ENCODE measurements around the gene GPR146. TPM values are rescaled to one million over a fixed set of nuclear protein-coding genes. Genes with fewer than 3 reads are reported as not detected.
A peak's percentile ranks its signal among the peaks of the same experiment; 100 is the strongest.

The GPR146 gene
- total RNA-seq, 1 donor from 2014 or later: 5.2 TPM

GRCh38 chr7:1074593-1075431, 30.5 kb downstream of the GPR146 start:
- no peak overlapping the region for H3K9ac ChIP-seq (ENCODE audit: low read depth in 1 of 3, low read length in 3 of 3)
- H3K4me3 ChIP-seq (ENCODE audit: low read length in 3 of 3): no peak overlapping the region
- no peaks in the 10 kb centered on the region for H3K27me3 ChIP-seq (ENCODE audit: control insufficient read depth in 3 of 3, insufficient read depth in 3 of 3, low read length in 3 of 3)
- no peak overlapping the region for H3K27ac ChIP-seq (ENCODE audit: low read depth, low read length)
- no peaks in the 10 kb centered on the region for H3K9me3 ChIP-seq (ENCODE audit: control insufficient read depth in 3 of 3, low read length in 3 of 3)
- H3K36me3 ChIP-seq (ENCODE audit: control insufficient read depth in 3 of 3, insufficient read depth in 3 of 3, low read length in 3 of 3): no peaks in the 10 kb centered on the region
- peaks cover 8 to 9% (median 8%) of the 10 kb centered on the region in 3 donors for H3K4me1 ChIP-seq (ENCODE audit: control insufficient read depth in 3 of 3, insufficient read depth in 3 of 3, low read length in 3 of 3)

- peak overlapping the region in 2 of 3 donors; percentile 20 to 41 for H3K4me3 ChIP-seq (ENCODE audit: low read length in 3 of 3)
- H3K27ac ChIP-seq (ENCODE audit: low read depth, low read length): peak overlapping the region; percentile 25
- H3K36me3 ChIP-seq (ENCODE audit: control insufficient read depth in 3 of 3, insufficient read depth in 3 of 3, low read length in 3 of 3): no peaks in the 10 kb centered on the region
- peaks cover 12 to 17% (median 16%) of the 10 kb centered on the region in 3 donors for H3K4me1 ChIP-seq (ENCODE audit: control insufficient read depth in 3 of 3, insufficient read depth in 3 of 3, low read length in 3 of 3)
- peak overlapping the region in 2 of 3 donors; percentile 19 to 50 for H3K9ac ChIP-seq (ENCODE audit: low read depth in 1 of 3, low read length in 3 of 3)
- peaks cover 0 to 5% (median 4%) of the 10 kb centered on the region in 3 donors for H3K27me3 ChIP-seq (ENCODE audit: control insufficient read depth in 3 of 3, insufficient read depth in 3 of 3, low read length in 3 of 3)
- H3K9me3 ChIP-seq (ENCODE audit: control insufficient read depth in 3 of 3, low read length in 3 of 3): no peaks in the 10 kb centered on the region
Observed at GRCh38 chr7:1076184-1077072, 32.1 kb downstream of the GPR146 start.

GRCh38 chr7:1078519-1078918, 34.2 kb downstream of the GPR146 start:
- Histone ChIP-seq H3K4me3 (ENCODE audit: low read length in 3 of 3) (no peak overlapping the region), H3K27me3 (ENCODE audit: control insufficient read depth in 3 of 3, insufficient read depth in 3 of 3, low read length in 3 of 3) (peaks cover 0 to 5% (median 4%) of the 10 kb centered on the region in 3 donors), H3K36me3 (ENCODE audit: control insufficient read depth in 3 of 3, insufficient read depth in 3 of 3, low read length in 3 of 3) (no peaks in the 10 kb centered on the region), H3K9ac (ENCODE audit: low read depth in 1 of 3, low read length in 3 of 3) (no peak overlapping the region), H3K27ac (ENCODE audit: low read depth, low read length) (no peak overlapping the region), H3K4me1 (ENCODE audit: control insufficient read depth in 3 of 3, insufficient read depth in 3 of 3, low read length in 3 of 3) (peaks cover 16 to 18% (median 17%) of the 10 kb centered on the region in 3 donors), H3K9me3 (ENCODE audit: control insufficient read depth in 3 of 3, low read length in 3 of 3) (no peaks in the 10 kb centered on the region)

GRCh38 chr7:1078985-1079384, 34.6 kb downstream of the GPR146 start:
- no peak overlapping the region for H3K9ac ChIP-seq (ENCODE audit: low read depth in 1 of 3, low read length in 3 of 3)
- no peak overlapping the region for H3K4me3 ChIP-seq (ENCODE audit: low read length in 3 of 3)
- peaks cover 17 to 18% (median 17%) of the 10 kb centered on the region in 3 donors for H3K4me1 ChIP-seq (ENCODE audit: control insufficient read depth in 3 of 3, insufficient read depth in 3 of 3, low read length in 3 of 3)
- peaks cover 0 to 5% (median 4%) of the 10 kb centered on the region in 3 donors for H3K27me3 ChIP-seq (ENCODE audit: control insufficient read depth in 3 of 3, insufficient read depth in 3 of 3, low read length in 3 of 3)
- H3K27ac ChIP-seq (ENCODE audit: low read depth, low read length): no peak overlapping the region
- H3K36me3 ChIP-seq (ENCODE audit: control insufficient read depth in 3 of 3, insufficient read depth in 3 of 3, low read length in 3 of 3): no peaks in the 10 kb centered on the region
- no peaks in the 10 kb centered on the region for H3K9me3 ChIP-seq (ENCODE audit: control insufficient read depth in 3 of 3, low read length in 3 of 3)

GRCh38 chr7:1079546-1079945, 35.2 kb downstream of the GPR146 start:
- Histone ChIP-seq H3K9ac (ENCODE audit: low read depth in 1 of 3, low read length in 3 of 3) (no peak overlapping the region), H3K4me1 (ENCODE audit: control insufficient read depth in 3 of 3, insufficient read depth in 3 of 3, low read length in 3 of 3) (peaks cover 17 to 18% (median 18%) of the 10 kb centered on the region in 3 donors), H3K4me3 (ENCODE audit: low read length in 3 of 3) (no peak overlapping the region), H3K27ac (ENCODE audit: low read depth, low read length) (no peak overlapping the region), H3K36me3 (ENCODE audit: control insufficient read depth in 3 of 3, insufficient read depth in 3 of 3, low read length in 3 of 3) (no peaks in the 10 kb centered on the region), H3K9me3 (ENCODE audit: control insufficient read depth in 3 of 3, low read length in 3 of 3) (no peaks in the 10 kb centered on the region), H3K27me3 (ENCODE audit: control insufficient read depth in 3 of 3, insufficient read depth in 3 of 3, low read length in 3 of 3) (peaks cover 0 to 5% (median 4%) of the 10 kb centered on the region in 3 donors)

GRCh38 chr7:1080252-1080920, 36.0 kb downstream of the GPR146 start:
- Histone ChIP-seq H3K27ac (ENCODE audit: low read depth, low read length) (no peak overlapping the region), H3K4me1 (ENCODE audit: control insufficient read depth in 3 of 3, insufficient read depth in 3 of 3, low read length in 3 of 3) (peaks cover 17 to 18% (median 18%) of the 10 kb centered on the region in 3 donors), H3K27me3 (ENCODE audit: control insufficient read depth in 3 of 3, insufficient read depth in 3 of 3, low read length in 3 of 3) (peaks cover 0 to 5% (median 4%) of the 10 kb centered on the region in 3 donors), H3K9me3 (ENCODE audit: control insufficient read depth in 3 of 3, low read length in 3 of 3) (no peaks in the 10 kb centered on the region), H3K36me3 (ENCODE audit: control insufficient read depth in 3 of 3, insufficient read depth in 3 of 3, low read length in 3 of 3) (no peaks in the 10 kb centered on the region), H3K4me3 (ENCODE audit: low read length in 3 of 3) (no peak overlapping the region), H3K9ac (ENCODE audit: low read depth in 1 of 3, low read length in 3 of 3) (no peak overlapping the region)

- Histone ChIP-seq H3K9me3 (ENCODE audit: control insufficient read depth in 3 of 3, low read length in 3 of 3) (no peaks in the 10 kb centered on the region), H3K27me3 (ENCODE audit: control insufficient read depth in 3 of 3, insufficient read depth in 3 of 3, low read length in 3 of 3) (peaks cover 0 to 5% (median 4%) of the 10 kb centered on the region in 3 donors), H3K9ac (ENCODE audit: low read depth in 1 of 3, low read length in 3 of 3) (no peak overlapping the region), H3K4me1 (ENCODE audit: control insufficient read depth in 3 of 3, insufficient read depth in 3 of 3, low read length in 3 of 3) (peaks cover 17 to 18% (median 18%) of the 10 kb centered on the region in 3 donors), H3K27ac (ENCODE audit: low read depth, low read length) (no peak overlapping the region), H3K4me3 (ENCODE audit: low read length in 3 of 3) (no peak overlapping the region), H3K36me3 (ENCODE audit: control insufficient read depth in 3 of 3, insufficient read depth in 3 of 3, low read length in 3 of 3) (no peaks in the 10 kb centered on the region)
Observed at GRCh38 chr7:1080921-1081255, 36.5 kb downstream of the GPR146 start.

GRCh38 chr7:1081336-1081735, 37.0 kb downstream of the GPR146 start:
- H3K36me3 ChIP-seq (ENCODE audit: control insufficient read depth in 3 of 3, insufficient read depth in 3 of 3, low read length in 3 of 3): no peaks in the 10 kb centered on the region
- H3K27me3 ChIP-seq (ENCODE audit: control insufficient read depth in 3 of 3, insufficient read depth in 3 of 3, low read length in 3 of 3): peaks cover 0 to 5% (median 4%) of the 10 kb centered on the region in 3 donors
- H3K4me1 ChIP-seq (ENCODE audit: control insufficient read depth in 3 of 3, insufficient read depth in 3 of 3, low read length in 3 of 3): peaks cover 14 to 16% (median 14%) of the 10 kb centered on the region in 3 donors
- no peak overlapping the region for H3K9ac ChIP-seq (ENCODE audit: low read depth in 1 of 3, low read length in 3 of 3)
- H3K9me3 ChIP-seq (ENCODE audit: control insufficient read depth in 3 of 3, low read length in 3 of 3): no peaks in the 10 kb centered on the region
- no peak overlapping the region for H3K27ac ChIP-seq (ENCODE audit: low read depth, low read length)
- no peak overlapping the region for H3K4me3 ChIP-seq (ENCODE audit: low read length in 3 of 3)

GRCh38 chr7:1081931-1082401, 37.6 kb downstream of the GPR146 start:
- peaks cover 0 to 5% (median 4%) of the 10 kb centered on the region in 3 donors for H3K27me3 ChIP-seq (ENCODE audit: control insufficient read depth in 3 of 3, insufficient read depth in 3 of 3, low read length in 3 of 3)
- peaks cover 15 to 16% (median 15%) of the 10 kb centered on the region in 3 donors for H3K4me1 ChIP-seq (ENCODE audit: control insufficient read depth in 3 of 3, insufficient read depth in 3 of 3, low read length in 3 of 3)
- H3K9me3 ChIP-seq (ENCODE audit: control insufficient read depth in 3 of 3, low read length in 3 of 3): no peaks in the 10 kb centered on the region
- H3K27ac ChIP-seq (ENCODE audit: low read depth, low read length): no peak overlapping the region
- H3K36me3 ChIP-seq (ENCODE audit: control insufficient read depth in 3 of 3, insufficient read depth in 3 of 3, low read length in 3 of 3): no peaks in the 10 kb centered on the region
- H3K4me3 ChIP-seq (ENCODE audit: low read length in 3 of 3): no peak overlapping the region
- H3K9ac ChIP-seq (ENCODE audit: low read depth in 1 of 3, low read length in 3 of 3): no peak overlapping the region

Measured in skeletal muscle tissue (tissue), 4 donors.